HepG2 (cell line): ENCODE measurements around the gene TMEM256. TPM values are rescaled to one million over a fixed set of nuclear protein-coding genes. Genes with fewer than 3 reads are reported as not detected.
A peak's percentile ranks its signal among the peaks of the same experiment; 100 is the strongest.

ENCODE experiments used
- GTF3A ChIP-seq: sonication (generic); formaldehyde crosslinking; conservative IDR thresholded peaks from 2 replicates; pipeline ENCODE4 v1.4.0; 2020; ENCODE audit warnings: mild to moderate bottlenecking, missing genetic modification reagents
- HDAC2 ChIP-seq: sonication (generic); formaldehyde crosslinking; IDR thresholded peaks from 2 replicates; pipeline ENCODE4 v1.4.0; 2020; ENCODE audit warnings: missing genetic modification reagents
- HOXA3 ChIP-seq: sonication (generic); formaldehyde crosslinking; IDR thresholded peaks from 2 replicates; pipeline ENCODE4 v1.5.0; 2020; ENCODE audit warnings: missing genetic modification reagents
- HOXA7 ChIP-seq: sonication (generic); formaldehyde crosslinking; IDR thresholded peaks from 2 replicates; pipeline ENCODE4 v1.8.1; 2022; ENCODE audit warnings: mild to moderate bottlenecking, missing genetic modification reagents, moderate library complexity
- JUND ChIP-seq: sonication (generic); formaldehyde crosslinking; IDR thresholded peaks from 2 replicates; pipeline ENCODE4 v1.8.0; 2022; ENCODE audit warnings: mild to moderate bottlenecking, missing genetic modification reagents
- MAZ ChIP-seq, 2 experiments: sonication (generic) in 1 of 2; formaldehyde crosslinking in 1 of 2; IDR thresholded peaks; 2 replicates each; pipeline versions ENCODE4 v1.5.0 to v1.6.1; 2012 to 2020; ENCODE audit warnings: low read depth in 2 of 2, mild to moderate bottlenecking in 2 of 2, borderline replicate concordance in 1 of 2, improper control_type of control experiment in 1 of 2, low read length in 1 of 2, missing genetic modification reagents in 1 of 2, moderate library complexity in 1 of 2
- NFATC3 ChIP-seq: sonication (generic); formaldehyde crosslinking; IDR thresholded peaks from 2 replicates; pipeline ENCODE4 v1.5.1; 2020; ENCODE audit warnings: mild to moderate bottlenecking, missing genetic modification reagents
- TEAD2 ChIP-seq: sonication (generic); formaldehyde crosslinking; IDR thresholded peaks from 2 replicates; pipeline ENCODE4 v1.9.0; 2021; ENCODE audit warnings: missing genetic modification reagents
- ZKSCAN8 ChIP-seq: IDR thresholded peaks from 2 replicates; pipeline ENCODE4 v1.6.1; 2016; ENCODE audit warnings: borderline replicate concordance, missing genetic modification reagents, missing compliant biosample characterization
- ZMYM4 ChIP-seq: sonication (generic); formaldehyde crosslinking; IDR thresholded peaks from 2 replicates; pipeline ENCODE4 v1.8.1; 2023; ENCODE audit warnings: mild to moderate bottlenecking, missing genetic modification reagents
- ZNF446 ChIP-seq: sonication (generic); formaldehyde crosslinking; IDR thresholded peaks from 2 replicates; pipeline ENCODE4 v1.5.0; 2020; ENCODE audit warnings: mild to moderate bottlenecking, missing genetic modification reagents
- ZNF552 ChIP-seq: sonication (generic); formaldehyde crosslinking; IDR thresholded peaks from 2 replicates; pipeline ENCODE4 v1.9.0; 2022; ENCODE audit warnings: missing genetic modification reagents, mild to moderate bottlenecking, borderline replicate concordance
- polyA plus RNA-seq, 8 experiments: library from polyadenylated mRNA; depleted of rRNA in 3 of 8; stranded (reverse) in 7 of 8; unstranded in 1 of 8; fragments of >200 nt; fragmentation: Illumina TruSeq in 4 of 8; extraction: Trizol in 4 of 8; gene quantifications; 2 replicates each; pipeline versions ENCODE4 v1.2.1 to v1.2.3, GENCODE V29; 2011 to 2016; ENCODE audit warnings: low read depth in 4 of 8, missing spikeins in 1 of 8, mixed read lengths in 1 of 8; ENCODE audit not compliant: insufficient read depth in 1 of 8
- total RNA-seq, 5 experiments: library from RNA; depleted of rRNA; stranded (reverse); fragments of >200 nt; fragmentation: Illumina TruSeq; extraction: Trizol; gene quantifications; 2 replicates each; pipeline ENCODE4 v1.2.3, GENCODE V29; 2016; ENCODE audit warnings: low read depth in 1 of 5
- TF ChIP-seq, protein P1 (sequence below): sonication (generic); formaldehyde crosslinking; IDR thresholded peaks from 2 replicates; pipeline ENCODE4 v1.4.0; 2020; ENCODE audit warnings: mild to moderate bottlenecking, missing genetic modification reagents
- TF ChIP-seq, protein P2 (sequence below): sonication (generic); formaldehyde crosslinking; IDR thresholded peaks from 2 replicates; pipeline ENCODE4 v1.8.1; 2023; ENCODE audit warnings: missing genetic modification reagents, mild to moderate bottlenecking, borderline replicate concordance
- TF ChIP-seq, protein P3 (sequence below): sonication (generic); formaldehyde crosslinking; IDR thresholded peaks from 2 replicates; pipeline ENCODE4 v1.4.0; 2020; ENCODE audit warnings: missing genetic modification reagents, borderline replicate concordance
- TF ChIP-seq, protein P4 (sequence below): sonication (generic); formaldehyde crosslinking; IDR thresholded peaks from 2 replicates; pipeline ENCODE4 v1.4.0; 2020; ENCODE audit warnings: mild to moderate bottlenecking, low read depth, missing genetic modification reagents

TMEM256 gene
- total and polyA plus RNA-seq, 2 of the 13 experiments (the other 11 are each of a cell fraction or from before 2014, with no cell fraction given), result 231 to 252 TPM

DNA sequence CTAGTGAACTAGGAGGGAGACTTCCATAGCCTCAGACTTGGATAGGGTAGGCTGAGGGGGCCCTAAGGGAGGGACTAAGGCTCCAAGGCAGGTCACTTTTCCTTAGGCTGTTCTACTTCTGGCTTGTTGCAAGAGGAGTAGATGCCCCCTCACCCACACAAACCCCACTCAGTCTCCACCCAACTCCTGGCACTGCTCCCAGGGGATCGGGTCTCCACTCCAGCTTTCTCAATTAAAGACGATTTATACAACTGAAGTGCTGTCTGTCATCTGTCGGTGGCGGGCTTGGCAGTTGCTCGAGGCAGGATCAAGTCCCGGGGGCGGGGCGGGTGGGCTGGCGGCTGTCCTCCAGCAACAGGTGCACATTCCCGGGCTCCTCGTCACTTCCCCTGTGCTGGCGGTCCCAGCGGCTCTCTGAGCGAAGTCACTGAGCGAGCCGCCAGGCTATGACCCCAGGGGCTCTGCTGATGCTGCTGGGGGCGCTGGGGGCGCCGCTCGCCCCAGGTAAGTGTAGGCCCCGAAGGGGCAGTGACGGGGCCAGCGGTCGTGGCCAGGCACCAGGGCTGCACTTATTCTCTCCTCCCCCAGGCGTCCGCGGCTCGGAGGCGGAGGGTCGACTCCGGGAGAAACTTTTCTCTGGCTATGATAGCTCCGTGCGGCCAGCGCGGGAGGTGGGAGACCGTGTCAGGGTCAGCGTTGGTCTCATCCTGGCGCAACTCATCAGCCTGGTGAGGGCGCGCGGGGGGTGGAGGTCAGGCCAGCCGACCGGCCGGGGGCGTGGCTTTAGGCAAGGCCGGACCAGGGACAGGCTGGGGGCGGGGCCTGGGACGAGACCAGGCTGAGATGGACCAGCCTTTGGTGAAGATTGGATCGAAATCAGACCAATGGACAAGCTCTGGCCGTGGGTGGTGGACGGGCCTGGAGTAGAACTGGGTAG is 41.1 kb upstream of the TMEM256 start, which contains the start of gene CHRNB1 (continued):
- TF ChIP-seq GTF3A (CRISPR knock-in tag) (0 out of 2 replicates have a peak, but pooled peaks have one; percentile 52), HOXA3 (CRISPR knock-in tag) (peak; percentile 65; the same call in 1 of the 2 replicates), TEAD2 (CRISPR knock-in tag) (no peak), NFATC3 (CRISPR knock-in tag) (no peak), ZKSCAN8 (CRISPR knock-in tag) (no peak; the same call in 1 of the 2 replicates), HOXA7 (CRISPR knock-in tag) (no peak), JUND (CRISPR knock-in tag) (no peak), HDAC2 (CRISPR knock-in tag) (no peak), MAZ (IDR thresholded peaks at IDR 0.05; ENCODE audit: borderline replicate concordance, low read depth, low read length) (peak; percentile 56; the same call in 1 of the 2 replicates), MAZ (CRISPR knock-in tag; IDR thresholded peaks at IDR 0.05; ENCODE audit: low read depth) (peak; percentile 82), ZNF552 (CRISPR knock-in tag) (0 out of 2 replicates have a peak, but pooled peaks have one; percentile 53), ZNF446 (CRISPR knock-in tag) (no peak), ZMYM4 (CRISPR knock-in tag) (no peak)
- TF ChIP-seq, protein P1, sequence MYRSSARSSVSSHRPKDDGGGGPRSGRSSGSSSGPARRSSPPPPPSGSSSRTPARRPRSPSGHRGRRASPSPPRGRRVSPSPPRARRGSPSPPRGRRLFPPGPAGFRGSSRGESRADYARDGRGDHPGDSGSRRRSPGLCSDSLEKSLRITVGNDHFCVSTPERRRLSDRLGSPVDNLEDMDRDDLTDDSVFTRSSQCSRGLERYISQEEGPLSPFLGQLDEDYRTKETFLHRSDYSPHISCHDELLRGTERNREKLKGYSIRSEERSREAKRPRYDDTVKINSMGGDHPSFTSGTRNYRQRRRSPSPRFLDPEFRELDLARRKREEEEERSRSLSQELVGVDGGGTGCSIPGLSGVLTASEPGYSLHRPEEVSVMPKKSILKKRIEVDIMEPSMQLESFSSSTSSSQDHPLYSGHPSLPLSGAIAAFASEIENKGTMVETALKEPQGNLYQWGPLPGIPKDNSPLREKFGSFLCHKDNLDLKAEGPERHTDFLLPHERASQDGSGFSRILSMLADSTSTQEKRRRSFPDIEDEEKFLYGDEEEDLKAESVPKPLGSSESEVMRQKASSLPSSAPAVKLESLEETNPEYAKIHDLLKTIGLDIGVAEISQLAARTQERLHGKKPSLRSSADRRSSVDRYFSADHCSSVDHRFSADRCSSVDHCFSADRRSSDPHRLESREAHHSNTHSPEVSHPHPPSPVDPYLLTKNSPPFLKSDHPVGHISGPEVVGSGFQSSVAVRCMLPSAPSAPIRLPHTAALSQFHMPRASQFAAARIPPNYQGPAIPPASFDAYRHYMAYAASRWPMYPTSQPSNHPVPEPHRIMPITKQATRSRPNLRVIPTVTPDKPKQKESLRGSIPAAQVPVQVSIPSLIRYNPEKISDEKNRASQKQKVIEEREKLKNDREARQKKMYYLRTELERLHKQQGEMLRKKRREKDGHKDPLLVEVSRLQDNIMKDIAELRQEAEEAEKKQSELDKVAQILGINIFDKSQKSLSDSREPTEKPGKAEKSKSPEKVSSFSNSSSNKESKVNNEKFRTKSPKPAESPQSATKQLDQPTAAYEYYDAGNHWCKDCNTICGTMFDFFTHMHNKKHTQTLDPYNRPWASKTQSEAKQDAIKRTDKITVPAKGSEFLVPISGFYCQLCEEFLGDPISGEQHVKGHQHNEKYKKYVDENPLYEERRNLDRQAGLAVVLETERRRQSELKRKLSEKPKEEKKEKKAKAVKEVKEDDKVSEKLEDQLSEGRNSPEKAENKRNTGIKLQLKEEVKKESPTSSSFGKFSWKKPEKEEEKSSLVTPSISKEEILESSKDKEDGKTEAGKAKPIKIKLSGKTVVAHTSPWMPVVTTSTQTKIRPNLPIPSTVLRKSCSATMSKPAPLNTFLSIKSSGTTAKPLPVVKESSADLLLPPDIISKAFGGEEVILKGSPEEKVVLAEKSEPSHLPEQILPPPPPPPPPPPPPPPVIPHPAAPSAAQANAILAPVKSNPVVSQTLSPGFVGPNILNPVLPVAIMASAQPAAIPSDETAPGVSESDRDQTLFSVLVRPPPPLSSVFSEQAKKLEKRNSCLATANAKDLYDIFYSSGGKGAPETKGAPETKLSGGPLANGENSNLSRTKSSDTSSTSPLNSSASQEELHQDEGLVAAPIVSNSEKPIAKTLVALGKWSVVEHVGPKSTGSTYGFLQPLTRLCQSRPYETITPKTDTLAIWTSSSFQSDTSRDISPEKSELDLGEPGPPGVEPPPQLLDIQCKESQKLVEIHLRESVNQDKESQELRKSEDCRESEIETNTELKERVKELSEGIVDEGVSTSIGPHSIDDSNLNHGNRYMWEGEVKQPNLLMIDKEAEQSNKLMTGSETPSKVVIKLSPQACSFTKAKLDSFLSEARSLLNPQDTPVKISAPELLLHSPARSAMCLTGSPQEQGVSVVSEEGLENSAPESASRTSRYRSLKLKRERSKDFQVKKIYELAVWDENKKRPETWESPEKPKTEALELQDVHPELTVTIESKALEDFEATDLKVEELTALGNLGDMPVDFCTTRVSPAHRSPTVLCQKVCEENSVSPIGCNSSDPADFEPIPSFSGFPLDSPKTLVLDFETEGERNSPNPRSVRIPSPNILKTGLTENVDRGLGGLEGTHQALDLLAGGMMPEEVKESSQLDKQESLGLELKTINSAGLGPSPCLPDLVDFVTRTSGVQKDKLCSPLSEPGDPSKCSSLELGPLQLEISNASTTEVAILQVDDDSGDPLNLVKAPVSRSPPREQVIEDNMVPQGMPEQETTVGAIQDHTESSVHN (CRISPR knock-in tag), result no peak
- TF ChIP-seq, protein P2, sequence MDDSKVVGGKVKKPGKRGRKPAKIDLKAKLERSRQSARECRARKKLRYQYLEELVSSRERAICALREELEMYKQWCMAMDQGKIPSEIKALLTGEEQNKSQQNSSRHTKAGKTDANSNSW (CRISPR knock-in tag), result no peak
- TF ChIP-seq, protein P3, sequence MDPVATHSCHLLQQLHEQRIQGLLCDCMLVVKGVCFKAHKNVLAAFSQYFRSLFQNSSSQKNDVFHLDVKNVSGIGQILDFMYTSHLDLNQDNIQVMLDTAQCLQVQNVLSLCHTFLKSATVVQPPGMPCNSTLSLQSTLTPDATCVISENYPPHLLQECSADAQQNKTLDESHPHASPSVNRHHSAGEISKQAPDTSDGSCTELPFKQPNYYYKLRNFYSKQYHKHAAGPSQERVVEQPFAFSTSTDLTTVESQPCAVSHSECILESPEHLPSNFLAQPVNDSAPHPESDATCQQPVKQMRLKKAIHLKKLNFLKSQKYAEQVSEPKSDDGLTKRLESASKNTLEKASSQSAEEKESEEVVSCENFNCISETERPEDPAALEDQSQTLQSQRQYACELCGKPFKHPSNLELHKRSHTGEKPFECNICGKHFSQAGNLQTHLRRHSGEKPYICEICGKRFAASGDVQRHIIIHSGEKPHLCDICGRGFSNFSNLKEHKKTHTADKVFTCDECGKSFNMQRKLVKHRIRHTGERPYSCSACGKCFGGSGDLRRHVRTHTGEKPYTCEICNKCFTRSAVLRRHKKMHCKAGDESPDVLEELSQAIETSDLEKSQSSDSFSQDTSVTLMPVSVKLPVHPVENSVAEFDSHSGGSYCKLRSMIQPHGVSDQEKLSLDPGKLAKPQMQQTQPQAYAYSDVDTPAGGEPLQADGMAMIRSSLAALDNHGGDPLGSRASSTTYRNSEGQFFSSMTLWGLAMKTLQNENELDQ (CRISPR knock-in tag), result no peak
- TF ChIP-seq, protein P4, sequence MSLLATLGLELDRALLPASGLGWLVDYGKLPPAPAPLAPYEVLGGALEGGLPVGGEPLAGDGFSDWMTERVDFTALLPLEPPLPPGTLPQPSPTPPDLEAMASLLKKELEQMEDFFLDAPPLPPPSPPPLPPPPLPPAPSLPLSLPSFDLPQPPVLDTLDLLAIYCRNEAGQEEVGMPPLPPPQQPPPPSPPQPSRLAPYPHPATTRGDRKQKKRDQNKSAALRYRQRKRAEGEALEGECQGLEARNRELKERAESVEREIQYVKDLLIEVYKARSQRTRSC (CRISPR knock-in tag), result no peak
